ENCODE measurements around the gene HDHD2. TPM values are rescaled to one million over a fixed set of nuclear protein-coding genes. Genes with fewer than 3 reads are reported as not detected.

The HDHD2 gene
- polyA plus RNA-seq, 12 donors = 16.7 to 31.1 (median 26.7) TPM; not detected in 1

GRCh38 chr18:47075098-47075883, 75.0 kb downstream of the HDHD2 start:
- DNase-seq = no peak

- no peak for DNase-seq
Measured at GRCh38 chr18:47067648-47068047, 82.7 kb downstream of the HDHD2 start.

- no peak for DNase-seq
Measured at GRCh38 chr18:47063096-47063495, 87.2 kb downstream of the HDHD2 start.

- DNase-seq = no peak
Measured at GRCh38 chr18:47062471-47062870, 87.8 kb downstream of the HDHD2 start.

Other genes starting within 250 kb of the HDHD2 start
- 10 to 100 TPM in 11 of 12 donors, not detected in 1; 19.2 to 37.5 (median 25.0) TPM for gene PIAS2, start 233.0 kb downstream of the HDHD2 start, polyA plus RNA-seq (ENCODE audit: insufficient read length in 12 of 12)
- gene KATNAL2, start 232.9 kb downstream of the HDHD2 start, polyA plus RNA-seq (ENCODE audit: insufficient read length in 12 of 12) = 10 to 100 TPM in 2 of 12 donors, 1 to 10 TPM in 8, not detected in 2; 6.1 to 13.8 (median 7.8) TPM
- under 1 TPM in 2 of 12 donors, not detected in 10; 0.07 to 0.09 TPM for gene ELOA2, start 114.9 kb downstream of the HDHD2 start, polyA plus RNA-seq (ENCODE audit: insufficient read length in 12 of 12)
- gene IER3IP1, start 25.9 kb upstream of the HDHD2 start, polyA plus RNA-seq (ENCODE audit: insufficient read length in 12 of 12) = 10 to 100 TPM in 11 of 12 donors, not detected in 1; 18.7 to 54.5 (median 25.9) TPM
- gene SKOR2, start 101.2 kb upstream of the HDHD2 start, polyA plus RNA-seq (ENCODE audit: insufficient read length in 12 of 12) = not detected